A673 (cell line): Measurements from ENCODE around the gene GRIK3.

Experiments
- CTCF ChIP-seq: fragments of 300-800, 200-600 bp; sonication (generic); conservative IDR thresholded peaks from 2 replicates; pipeline ENCODE4 v1.5.1; 2017; ENCODE audit warnings: low read depth, mild to moderate bottlenecking, antibody characterized with exemption, low read length, moderate library complexity, mixed read lengths
- EZH2 ChIP-seq: fragments of 200-600 bp; sonication (generic); IDR thresholded peaks from 2 replicates; pipeline ENCODE4 v1.6.1; 2017; ENCODE audit warnings: borderline replicate concordance, low read depth, mild to moderate bottlenecking, mixed read lengths, antibody characterized with exemption, low read length; ENCODE audit not compliant: poor library complexity, severe bottlenecking

- TF ChIP-seq CTCF, result no peak
- TF ChIP-seq EZH2, result no peak
Observed at GRCh38 chr1:36913484-36914060, 120.7 kb downstream of the GRIK3 start.
